Ectodermal cell (in vitro differentiated cells): Measurements from ENCODE around the gene CALN1.

Experiments
- H3K27ac ChIP-seq: 2 replicates; pipeline ENCODE4 v1.7.0; 2013; ENCODE audit warnings: mild to moderate bottlenecking, low read depth, low read length; ENCODE audit not compliant: insufficient read depth, poor library complexity, severe bottlenecking
- H3K27me3 ChIP-seq: 2 replicates; pipeline ENCODE4 v1.7.0; 2013; ENCODE audit warnings: mild to moderate bottlenecking, low read length; ENCODE audit not compliant: insufficient read depth, control insufficient read depth, poor library complexity, severe bottlenecking
- H3K36me3 ChIP-seq: one replicate; pipeline ENCODE4 v1.7.0; 2013; ENCODE audit warnings: low read length; ENCODE audit not compliant: control insufficient read depth, insufficient read depth
- H3K4me1 ChIP-seq: one replicate; pipeline ENCODE4 v1.7.0; 2013; ENCODE audit warnings: low read length; ENCODE audit not compliant: control insufficient read depth, insufficient read depth
- H3K4me3 ChIP-seq: 2 replicates; pipeline ENCODE4 v1.7.0; 2013; ENCODE audit warnings: low read depth, low read length, control low read depth; ENCODE audit not compliant: insufficient read depth
- H3K9me3 ChIP-seq: 2 replicates; pipeline ENCODE4 v1.7.0; 2013; ENCODE audit warnings: mild to moderate bottlenecking, low read length, moderate library complexity; ENCODE audit not compliant: control insufficient read depth
- WGBS, 2 experiments: methylation state at CpG; one replicate each; pipeline ENCODE4 v1.1.7; 2013; ENCODE audit warnings: missing lambda C conversion rate in 2 of 2; 5-methylcytosine and 5-hydroxymethylcytosine counted together

Gene CALN1

GRCh38 chr7:71896535-71896934 is 515.6 kb downstream of the CALN1 start:
- Histone ChIP-seq H3K36me3 (no peaks in the 10 kb centered on the region), H3K27me3 (no peaks in the 10 kb centered on the region), H3K27ac (no peak overlapping the region), H3K4me1 (no peaks in the 10 kb centered on the region), H3K9me3 (no peaks in the 10 kb centered on the region), H3K4me3 (no peak overlapping the region)
- 71 to 75% methylated on average over 2 of the region's 2 CpGs for WGBS, 2 experiments

DNA sequence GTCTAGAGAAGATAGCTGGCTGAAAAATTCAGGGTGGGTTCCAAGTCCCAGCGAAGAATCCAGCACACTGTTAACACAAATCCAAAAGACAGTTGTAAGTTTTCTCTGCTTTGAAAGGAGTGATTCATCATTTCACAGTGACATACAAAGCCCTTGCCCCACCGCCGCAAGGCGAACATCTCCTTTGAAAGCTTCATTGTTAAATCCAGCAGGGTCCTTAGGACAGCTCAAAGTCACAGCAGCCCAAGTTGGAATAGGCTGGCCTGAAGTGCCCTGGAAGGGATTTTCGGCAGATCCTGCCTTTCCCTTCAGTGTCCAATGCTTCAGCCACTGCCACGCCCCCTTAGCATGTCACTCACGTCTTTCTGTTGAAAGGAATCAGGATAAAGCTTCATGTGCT is 526.1 kb downstream of the CALN1 start:
- Histone ChIP-seq H3K27ac (peak overlapping the region; percentile 39), H3K27me3 (no peaks in the 10 kb centered on the region), H3K9me3 (no peaks in the 10 kb centered on the region), H3K36me3 (no peaks in the 10 kb centered on the region), H3K4me3 (no peak overlapping the region), H3K4me1 (no peaks in the 10 kb centered on the region)
- WGBS, 2 experiments = 41 to 54% methylated on average over 7 of the region's 7 CpGs

- Histone ChIP-seq H3K27ac (peak overlapping the region; percentile 39), H3K27me3 (no peaks in the 10 kb centered on the region), H3K36me3 (no peaks in the 10 kb centered on the region), H3K4me3 (no peak overlapping the region), H3K4me1 (no peaks in the 10 kb centered on the region), H3K9me3 (no peaks in the 10 kb centered on the region)
- 91% methylated on average over 5 of the region's 5 CpGs for WGBS, 2 experiments
These were observed 526.7 kb downstream of the CALN1 start for GRCh38 chr7:71885487-71885886.

DNA sequence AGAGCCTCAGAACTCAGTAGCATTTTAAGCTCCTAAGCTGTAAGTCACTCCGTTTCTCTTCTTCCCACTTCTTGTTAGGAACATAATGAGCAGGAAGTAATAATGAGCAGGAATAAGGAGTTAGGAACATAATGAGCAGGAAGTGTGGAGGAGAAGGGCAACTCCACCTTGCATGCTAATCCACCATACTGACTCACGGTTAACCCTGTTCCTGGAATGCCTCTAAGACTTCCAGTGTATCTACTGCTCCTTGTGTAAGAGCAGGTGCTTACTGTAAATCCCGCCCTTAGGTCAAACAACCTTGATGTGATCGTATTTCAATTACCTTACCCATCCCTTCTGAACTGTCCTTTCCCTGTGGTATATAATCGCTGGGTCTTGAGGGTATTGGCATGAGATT is 528.7 kb downstream of the CALN1 start:
- Histone ChIP-seq H3K4me1 (no peaks in the 10 kb centered on the region), H3K9me3 (no peaks in the 10 kb centered on the region), H3K36me3 (no peaks in the 10 kb centered on the region), H3K27ac (no peak overlapping the region), H3K27me3 (no peaks in the 10 kb centered on the region), H3K4me3 (no peak overlapping the region)
- WGBS, 2 experiments = 94% methylated on average over 5 of the region's 5 CpGs

GRCh38 chr7:71871446-71871845 is 540.7 kb downstream of the CALN1 start:
- Histone ChIP-seq H3K36me3 (no peaks in the 10 kb centered on the region), H3K4me3 (no peak overlapping the region), H3K27me3 (no peaks in the 10 kb centered on the region), H3K4me1 (no peaks in the 10 kb centered on the region), H3K27ac (no peak overlapping the region), H3K9me3 (no peaks in the 10 kb centered on the region)
- WGBS, 2 experiments = 81 to 82% methylated on average over 4 of the region's 4 CpGs

GRCh38 chr7:71870812-71871211 is 541.3 kb downstream of the CALN1 start:
- no peak overlapping the region for H3K4me3 ChIP-seq
- no peaks in the 10 kb centered on the region for H3K36me3 ChIP-seq
- H3K4me1 ChIP-seq = no peaks in the 10 kb centered on the region
- H3K9me3 ChIP-seq = no peaks in the 10 kb centered on the region
- no peaks in the 10 kb centered on the region for H3K27me3 ChIP-seq
- no peak overlapping the region for H3K27ac ChIP-seq
- WGBS, 2 experiments = 92 to 100% methylated on average over 2 of the region's 2 CpGs

DNA sequence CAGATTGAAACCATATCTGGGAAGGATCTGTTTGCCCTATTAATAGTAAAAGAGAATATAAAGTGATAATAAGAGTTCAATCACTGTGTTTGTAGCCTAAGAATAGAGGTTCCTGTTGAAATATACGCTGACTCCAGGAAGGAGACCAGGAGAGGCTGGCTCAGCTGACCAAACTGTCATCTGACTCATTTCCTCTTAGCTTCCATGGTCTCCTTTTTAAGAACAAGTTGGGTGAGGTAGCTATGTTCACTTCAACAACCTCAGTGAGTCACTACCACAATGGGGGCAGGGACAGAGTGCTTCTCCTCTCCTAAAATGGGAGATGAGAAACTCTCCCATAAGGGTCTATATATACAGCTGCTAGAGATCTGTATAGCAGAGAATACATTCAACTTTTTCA is 543.3 kb downstream of the CALN1 start:
- no peaks in the 10 kb centered on the region for H3K27me3 ChIP-seq
- no peaks in the 10 kb centered on the region for H3K36me3 ChIP-seq
- H3K4me3 ChIP-seq = no peak overlapping the region
- 96% methylated on average over 1 of the region's 1 CpG for WGBS, 2 experiments
- no peaks in the 10 kb centered on the region for H3K9me3 ChIP-seq
- no peaks in the 10 kb centered on the region for H3K4me1 ChIP-seq
- H3K27ac ChIP-seq = no peak overlapping the region

- Histone ChIP-seq H3K4me1 (no peaks in the 10 kb centered on the region), H3K36me3 (no peaks in the 10 kb centered on the region), H3K4me3 (no peak overlapping the region), H3K9me3 (no peaks in the 10 kb centered on the region), H3K27me3 (no peaks in the 10 kb centered on the region), H3K27ac (no peak overlapping the region)
- 79 to 87% methylated on average over 5 to 8 of the region's 8 CpGs for WGBS, 2 experiments
These were observed 544.5 kb downstream of the CALN1 start for GRCh38 chr7:71867626-71868025.

DNA sequence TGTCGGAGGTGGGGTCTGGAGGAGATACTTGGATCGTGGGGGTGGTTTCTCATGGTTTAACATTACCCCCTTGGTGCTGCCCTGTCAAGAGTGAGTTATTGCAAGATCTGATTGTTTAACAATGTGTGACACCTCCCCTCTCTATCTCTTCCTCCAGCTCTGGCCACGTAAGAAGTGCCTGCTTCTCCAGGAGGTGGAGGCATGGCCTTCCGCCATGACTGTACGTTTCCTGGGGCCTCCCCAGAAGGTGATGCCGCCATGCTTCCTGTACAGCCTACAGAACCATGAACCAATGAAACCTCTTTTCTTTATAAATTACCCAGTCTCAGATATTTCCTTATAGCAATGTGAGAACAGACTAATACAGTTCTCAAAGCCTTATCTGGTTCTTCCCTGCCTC is 547.0 kb downstream of the CALN1 start:
- no peaks in the 10 kb centered on the region for H3K4me1 ChIP-seq
- no peak overlapping the region for H3K4me3 ChIP-seq
- H3K27ac ChIP-seq = no peak overlapping the region
- no peaks in the 10 kb centered on the region for H3K27me3 ChIP-seq
- H3K36me3 ChIP-seq = no peaks in the 10 kb centered on the region
- WGBS, 2 experiments = 88 to 91% methylated on average over 6 of the region's 6 CpGs
- H3K9me3 ChIP-seq = no peaks in the 10 kb centered on the region

GRCh38 chr7:71864130-71864529 is 548.0 kb downstream of the CALN1 start:
- no peak overlapping the region for H3K27ac ChIP-seq
- no peaks in the 10 kb centered on the region for H3K4me1 ChIP-seq
- H3K9me3 ChIP-seq = no peaks in the 10 kb centered on the region
- H3K36me3 ChIP-seq = no peaks in the 10 kb centered on the region
- no peak overlapping the region for H3K4me3 ChIP-seq
- H3K27me3 ChIP-seq = no peaks in the 10 kb centered on the region
- 95 to 97% methylated on average over 3 to 4 of the region's 4 CpGs for WGBS, 2 experiments

- H3K4me3 ChIP-seq = no peak overlapping the region
- H3K9me3 ChIP-seq = no peaks in the 10 kb centered on the region
- H3K36me3 ChIP-seq = no peaks in the 10 kb centered on the region
- no peaks in the 10 kb centered on the region for H3K4me1 ChIP-seq
- no peaks in the 10 kb centered on the region for H3K27me3 ChIP-seq
- H3K27ac ChIP-seq = no peak overlapping the region
- 88 to 92% methylated on average over 4 of the region's 4 CpGs for WGBS, 2 experiments
These were observed 551.6 kb downstream of the CALN1 start for GRCh38 chr7:71860572-71860971.
